Stimulated activated memory B cell treated with anti-CD40 and anti-IgM and Interleukin-4, amounts not matched to agents 10 μg/mL and 1 μg/mL and 100 μg/mL, for 72 hours (primary cell): Measurements from ENCODE around the gene LCE7A.

Experiments used
- ATAC-seq: fragments of 150-1000 bp; cut with Tn5 transposase; 2 replicates; pipeline ENCODE4 v1.10.0; 2021
- H3K27ac Mint-ChIP-seq: one replicate; pipeline ENCODE4 v1.8.0; 2022; ENCODE audit warnings: mild to moderate bottlenecking, mixed read lengths
- H3K27me3 Mint-ChIP-seq: one replicate; pipeline ENCODE4 v1.8.0; 2022; ENCODE audit warnings: mixed read lengths
- H3K36me3 Mint-ChIP-seq: one replicate; pipeline ENCODE4 v1.8.0; 2022; ENCODE audit warnings: mixed read lengths
- H3K4me1 Mint-ChIP-seq: one replicate; pipeline ENCODE4 v1.8.0; 2022; ENCODE audit warnings: mixed read lengths
- H3K4me3 Mint-ChIP-seq: one replicate; pipeline ENCODE4 v1.8.0; 2022; ENCODE audit warnings: mild to moderate bottlenecking, moderate library complexity, mixed read lengths
- H3K9me3 Mint-ChIP-seq: one replicate; pipeline ENCODE4 v1.8.0; 2022; ENCODE audit warnings: mixed read lengths

LCE7A gene, protein sequence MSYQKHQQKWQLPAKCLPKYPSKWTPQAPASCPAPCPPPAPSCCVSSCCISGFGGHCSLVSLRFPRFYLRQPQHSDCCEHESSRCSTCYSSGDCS

DNA sequence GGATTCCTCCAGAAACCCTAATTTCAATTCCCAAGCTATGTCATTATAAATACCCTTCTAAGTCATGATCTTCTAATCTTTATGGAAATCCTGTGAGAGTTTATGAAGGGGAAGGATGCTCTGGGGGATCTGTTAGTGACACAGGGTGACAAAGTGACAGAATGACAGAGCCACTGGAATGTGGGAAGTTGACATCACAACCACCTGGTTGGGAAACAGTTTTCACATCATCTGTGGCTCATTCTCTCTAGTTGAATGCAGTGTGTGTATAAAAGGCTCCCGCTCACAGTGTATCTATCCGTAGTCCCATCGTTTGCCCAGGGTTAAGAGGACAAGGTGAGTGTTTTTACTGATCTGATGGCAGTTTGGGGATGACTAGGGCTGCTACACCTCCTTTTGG is at the start of gene LCE7A:
Gene LCE7A (plus strand): TSS at position 301 of the 400 bp plus-strand sequence. CDS start 702 bp downstream, outside the sequence.
- Mint-ChIP-seq H3K27ac (no peak within 1 kb of the TSS), H3K9me3 (no peaks in the 10 kb centered on the region), H3K36me3 (no peaks in the 10 kb centered on the region), H3K27me3 (no peaks in the 10 kb centered on the region), H3K4me3 (no peak within 1 kb of the TSS), H3K4me1 (no peaks in the 10 kb centered on the region)
- ATAC-seq = no peak

DNA sequence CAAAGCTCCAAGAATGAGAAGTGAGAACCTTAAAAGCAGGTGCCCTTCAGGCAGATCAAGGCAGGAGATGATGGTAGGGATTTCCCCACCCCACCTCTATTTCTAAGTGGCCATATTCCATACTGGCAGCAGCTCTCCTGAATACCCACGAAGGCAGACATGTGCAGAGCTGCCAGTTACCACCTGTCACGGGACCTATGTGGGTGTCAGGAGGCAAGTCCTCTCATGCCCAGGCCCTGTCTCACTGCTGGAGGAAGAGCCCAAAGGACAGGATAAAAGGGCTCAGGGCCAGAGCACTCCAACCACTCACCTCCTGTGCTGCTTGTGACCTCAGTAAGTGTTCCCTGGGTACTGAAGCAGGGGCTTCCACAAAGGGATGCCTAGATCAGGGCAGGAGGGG is 48.7 kb upstream of the LCE7A start:
- Mint-ChIP-seq H3K27me3 (peaks cover 20% of the 10 kb centered on the region), H3K4me1 (no peaks in the 10 kb centered on the region), H3K27ac (no peak overlapping the region), H3K9me3 (no peaks in the 10 kb centered on the region), H3K4me3 (no peak overlapping the region), H3K36me3 (no peaks in the 10 kb centered on the region)
- ATAC-seq = peak; percentile 50

DNA sequence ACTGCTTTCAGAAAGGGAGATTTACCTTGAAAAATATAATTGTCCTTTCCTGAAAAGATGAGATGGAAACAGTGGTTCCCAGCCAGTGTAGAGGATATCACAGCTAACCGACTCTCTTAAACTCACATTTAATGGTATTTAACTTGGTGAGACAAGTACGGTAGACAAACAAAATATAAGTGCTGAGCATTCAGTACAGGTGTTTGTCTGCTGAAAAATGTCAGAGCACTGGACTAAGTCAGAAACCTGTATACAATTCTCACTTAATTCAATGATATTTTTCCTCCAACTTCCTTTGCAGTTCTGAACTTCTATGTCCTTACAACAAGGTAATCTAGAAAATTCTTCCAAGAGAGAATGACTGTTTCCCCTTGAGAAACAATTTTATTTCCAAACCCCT is 48.1 kb upstream of the LCE7A start, which contains the start of gene LCE1B:
Gene LCE1B (plus strand): TSS at position 301 of the 400 bp plus-strand sequence. CDS start 476 bp downstream, outside the sequence.
- H3K9me3 Mint-ChIP-seq = no peaks in the 10 kb centered on the region
- no peak for ATAC-seq
- H3K36me3 Mint-ChIP-seq = no peaks in the 10 kb centered on the region
- H3K4me1 Mint-ChIP-seq = no peaks in the 10 kb centered on the region
- no peak within 1 kb of the TSS for H3K27ac Mint-ChIP-seq
- H3K27me3 Mint-ChIP-seq = peaks cover 17% of the 10 kb centered on the region
- no peak within 1 kb of the TSS for H3K4me3 Mint-ChIP-seq

DNA sequence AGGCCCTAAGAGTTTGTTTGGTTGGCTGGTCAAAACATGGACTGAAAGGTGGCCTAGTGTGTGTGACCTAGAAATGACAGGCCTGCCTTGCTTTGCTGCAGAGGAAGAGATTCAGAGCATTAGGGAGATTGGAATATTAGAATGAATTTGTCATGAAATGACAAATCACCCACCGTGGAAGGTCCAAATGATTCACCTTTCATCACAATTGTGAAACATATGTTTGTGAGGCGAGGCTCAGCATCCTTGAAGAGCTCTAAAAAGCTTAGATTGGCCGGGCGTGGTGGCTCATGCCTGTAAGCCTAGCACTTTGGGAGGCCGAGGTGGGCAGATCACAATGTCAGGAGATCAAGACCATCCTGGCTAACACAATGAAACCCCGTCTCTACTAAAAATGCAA is 42.5 kb upstream of the LCE7A start:
- no peak overlapping the region for H3K4me3 Mint-ChIP-seq
- H3K9me3 Mint-ChIP-seq = no peaks in the 10 kb centered on the region
- H3K27ac Mint-ChIP-seq = no peak overlapping the region
- ATAC-seq = no peak
- peaks cover 11% of the 10 kb centered on the region for H3K27me3 Mint-ChIP-seq
- H3K4me1 Mint-ChIP-seq = peaks cover 6% of the 10 kb centered on the region
- H3K36me3 Mint-ChIP-seq = no peaks in the 10 kb centered on the region

DNA sequence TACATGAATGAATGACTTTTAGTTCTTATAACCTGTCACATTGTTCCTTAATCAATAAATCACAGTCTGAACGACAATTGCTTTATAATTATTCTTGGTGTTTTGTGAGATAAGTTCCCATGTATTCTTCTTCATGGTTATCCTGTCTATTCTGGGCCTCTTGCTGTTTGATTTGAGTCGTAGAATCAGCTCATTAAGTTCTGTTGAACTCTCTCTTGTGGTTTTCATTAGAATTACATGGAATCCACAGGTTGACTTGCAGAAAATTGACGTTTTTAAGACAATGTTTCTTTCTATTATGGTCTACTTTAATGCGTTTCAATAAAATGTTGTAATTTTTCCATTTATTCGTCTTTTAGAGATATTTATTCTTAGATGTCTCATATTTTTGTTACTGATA is 36.5 kb upstream of the LCE7A start:
- Mint-ChIP-seq H3K4me3 (no peak overlapping the region), H3K36me3 (no peaks in the 10 kb centered on the region), H3K27me3 (peaks cover 24% of the 10 kb centered on the region), H3K9me3 (no peaks in the 10 kb centered on the region), H3K27ac (no peak overlapping the region), H3K4me1 (peaks cover 6% of the 10 kb centered on the region)
- ATAC-seq = no peak

DNA sequence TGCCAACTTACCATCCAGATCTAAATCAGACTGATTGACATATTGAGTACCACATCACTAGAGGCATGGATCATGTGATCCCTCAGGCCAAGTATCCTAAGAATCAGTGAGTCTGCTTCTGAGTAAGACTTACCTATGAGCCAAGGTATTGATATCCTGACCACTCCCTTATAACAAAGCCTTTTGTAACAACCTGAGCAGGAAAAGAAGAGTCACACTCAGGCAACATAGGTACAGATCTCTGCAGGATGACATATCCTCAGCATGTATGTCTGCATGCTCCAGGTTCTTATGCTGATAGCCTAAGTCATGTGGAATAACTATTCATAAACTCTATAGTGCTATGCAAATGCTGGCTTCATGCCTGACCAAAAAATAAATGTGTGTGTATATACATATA is 34.8 kb upstream of the LCE7A start:
- Mint-ChIP-seq H3K36me3 (no peaks in the 10 kb centered on the region), H3K4me1 (peaks cover 6% of the 10 kb centered on the region), H3K4me3 (no peak overlapping the region), H3K27ac (no peak overlapping the region), H3K9me3 (peaks cover 2% of the 10 kb centered on the region), H3K27me3 (peaks cover 41% of the 10 kb centered on the region)
- ATAC-seq = no peak

DNA sequence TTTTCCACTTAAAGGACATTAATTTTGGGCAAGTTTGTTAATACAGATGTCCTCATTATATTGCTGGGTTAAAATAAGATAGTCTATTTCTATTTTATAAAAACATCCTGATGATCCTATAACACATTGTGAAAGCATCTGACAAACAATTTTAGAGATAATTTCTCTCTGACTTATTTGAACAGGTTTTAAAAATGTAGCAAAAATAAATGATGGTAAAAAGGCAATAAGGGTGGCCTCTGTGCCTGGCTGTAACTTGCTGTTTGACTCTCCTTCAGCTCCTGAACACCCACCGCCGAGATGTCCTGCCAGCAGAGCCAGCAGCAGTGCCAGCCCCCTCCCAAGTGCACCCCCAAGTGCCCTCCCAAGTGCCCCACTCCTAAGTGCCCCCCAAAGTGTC is 32.6 kb upstream of the LCE7A start, which contains the start of gene LCE1A:
Gene LCE1A (plus strand): TSS at position 301 of the 400 bp plus-strand sequence. CDS start 0 bp downstream, at position 301.
- ATAC-seq = no peak
- H3K36me3 Mint-ChIP-seq = no peaks in the 10 kb centered on the region
- H3K4me3 Mint-ChIP-seq = no peak within 1 kb of the TSS
- no peak within 1 kb of the TSS for H3K27ac Mint-ChIP-seq
- peaks cover 4% of the 10 kb centered on the region for H3K9me3 Mint-ChIP-seq
- H3K4me1 Mint-ChIP-seq = no peaks in the 10 kb centered on the region
- H3K27me3 Mint-ChIP-seq = peaks cover 54% of the 10 kb centered on the region

- H3K36me3 Mint-ChIP-seq = no peaks in the 10 kb centered on the region
- H3K27me3 Mint-ChIP-seq = peaks cover 12% of the 10 kb centered on the region
- H3K4me3 Mint-ChIP-seq = no peak overlapping the region
- no peak overlapping the region for H3K27ac Mint-ChIP-seq
- no peaks in the 10 kb centered on the region for H3K4me1 Mint-ChIP-seq
- ATAC-seq = no peak
- H3K9me3 Mint-ChIP-seq = no peaks in the 10 kb centered on the region
Measured at GRCh38 chr1:152836870-152837269, 22.9 kb upstream of the LCE7A start.

GRCh38 chr1:152842556-152842955 is 17.2 kb upstream of the LCE7A start, which contains the start of gene LCE6A:
Gene LCE6A, plus strand, starts transcription at chr1:152842856. Its CDS starts 665 bp downstream, at chr1:152843521.
- H3K27ac Mint-ChIP-seq = no peak within 1 kb of the TSS
- no peaks in the 10 kb centered on the region for H3K36me3 Mint-ChIP-seq
- H3K4me3 Mint-ChIP-seq = no peak within 1 kb of the TSS
- ATAC-seq = no peak
- peaks cover 29% of the 10 kb centered on the region for H3K27me3 Mint-ChIP-seq
- H3K9me3 Mint-ChIP-seq = no peaks in the 10 kb centered on the region
- no peaks in the 10 kb centered on the region for H3K4me1 Mint-ChIP-seq

DNA sequence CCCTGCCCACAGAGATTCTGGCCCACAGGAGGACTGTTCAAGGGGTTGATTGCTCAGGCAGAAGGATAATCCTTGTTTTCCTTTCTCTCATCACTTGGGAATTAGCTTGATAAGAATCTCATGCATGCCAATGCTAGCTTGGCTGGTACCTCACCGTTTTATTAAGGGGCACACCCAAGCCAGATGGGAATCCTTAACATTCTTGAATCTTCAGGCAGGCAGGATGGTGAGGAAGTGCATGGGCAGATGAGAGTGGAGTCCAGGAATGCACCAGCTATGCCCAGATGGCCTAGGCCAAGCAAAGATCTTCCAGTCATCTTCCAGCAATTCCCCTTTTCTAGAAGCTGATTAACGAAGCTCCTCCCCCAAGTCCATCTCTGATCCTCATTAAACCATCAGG is 4.1 kb upstream of the LCE7A start:
- Mint-ChIP-seq H3K27me3 (no peaks in the 10 kb centered on the region), H3K9me3 (no peaks in the 10 kb centered on the region), H3K27ac (no peak overlapping the region), H3K4me3 (no peak overlapping the region), H3K36me3 (no peaks in the 10 kb centered on the region), H3K4me1 (no peaks in the 10 kb centered on the region)
- ATAC-seq = no peak

GRCh38 chr1:152858062-152858461 is 1.7 kb upstream of the LCE7A start:
- Mint-ChIP-seq H3K27me3 (no peaks in the 10 kb centered on the region), H3K27ac (no peak overlapping the region), H3K36me3 (no peaks in the 10 kb centered on the region), H3K4me3 (no peak overlapping the region), H3K9me3 (no peaks in the 10 kb centered on the region), H3K4me1 (no peaks in the 10 kb centered on the region)
- ATAC-seq = no peak

GRCh38 chr1:152860129-152860528 is 333 bp downstream of the LCE7A start:
- no peak for ATAC-seq
- H3K36me3 Mint-ChIP-seq = no peaks in the 10 kb centered on the region
- no peaks in the 10 kb centered on the region for H3K27me3 Mint-ChIP-seq

DNA sequence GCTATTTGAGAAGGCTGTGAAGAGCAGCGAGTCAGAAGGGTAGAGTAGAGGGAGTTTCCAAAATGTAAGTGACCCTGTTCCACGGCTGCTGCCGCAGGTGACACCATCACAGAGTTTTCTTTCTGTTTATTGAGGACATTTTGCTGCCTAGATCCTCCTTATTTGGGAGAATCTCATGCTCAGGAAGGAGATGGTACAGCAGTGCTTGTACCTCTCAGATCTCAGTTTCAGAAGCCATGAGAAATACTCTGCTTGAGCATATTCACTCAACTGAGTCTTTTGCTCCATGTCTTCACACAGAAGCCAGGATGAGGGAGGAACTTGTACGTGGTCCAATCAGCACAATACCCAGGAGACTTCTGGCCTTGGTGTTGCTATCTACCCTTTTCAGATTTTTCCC is 1.6 kb downstream of the LCE7A start:
- no peaks in the 10 kb centered on the region for H3K4me1 Mint-ChIP-seq
- no peaks in the 10 kb centered on the region for H3K36me3 Mint-ChIP-seq
- no peak overlapping the region for H3K4me3 Mint-ChIP-seq
- no peak overlapping the region for H3K27ac Mint-ChIP-seq
- H3K27me3 Mint-ChIP-seq = no peaks in the 10 kb centered on the region
- H3K9me3 Mint-ChIP-seq = no peaks in the 10 kb centered on the region
- ATAC-seq = no peak

More at GRCh38 chr1:152860129-152860528, 333 bp downstream of the LCE7A start:
- no peaks in the 10 kb centered on the region for H3K9me3 Mint-ChIP-seq
- H3K4me3 Mint-ChIP-seq = no peak overlapping the region
- no peaks in the 10 kb centered on the region for H3K4me1 Mint-ChIP-seq
- H3K27ac Mint-ChIP-seq = no peak overlapping the region

GRCh38 chr1:152864443-152864842 is 4.6 kb downstream of the LCE7A start:
- no peak overlapping the region for H3K27ac Mint-ChIP-seq
- H3K9me3 Mint-ChIP-seq = no peaks in the 10 kb centered on the region
- no peak overlapping the region for H3K4me3 Mint-ChIP-seq
- ATAC-seq = no peak
- no peaks in the 10 kb centered on the region for H3K27me3 Mint-ChIP-seq
- no peaks in the 10 kb centered on the region for H3K36me3 Mint-ChIP-seq
- no peaks in the 10 kb centered on the region for H3K4me1 Mint-ChIP-seq

DNA sequence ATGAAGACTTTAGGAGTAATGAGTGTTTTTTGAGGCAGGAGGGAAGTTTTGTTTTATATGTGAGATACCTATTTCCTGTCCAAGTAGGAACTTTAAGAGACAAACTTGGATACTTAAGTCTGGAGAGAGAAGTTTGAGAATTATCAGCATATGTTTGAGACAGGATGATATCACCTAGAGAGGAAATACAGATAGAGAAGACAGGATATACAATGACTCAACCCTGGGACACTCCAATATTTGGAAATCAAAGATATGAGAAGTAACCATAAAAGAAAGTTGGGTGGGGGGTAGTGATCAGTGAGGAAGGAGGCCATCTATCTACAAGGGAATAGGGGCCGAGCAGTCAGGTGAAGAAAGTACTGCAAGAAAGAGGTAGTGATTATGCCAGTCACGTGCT is 6.5 kb downstream of the LCE7A start:
- H3K4me3 Mint-ChIP-seq = no peak overlapping the region
- no peak overlapping the region for H3K27ac Mint-ChIP-seq
- no peaks in the 10 kb centered on the region for H3K9me3 Mint-ChIP-seq
- peaks cover 3% of the 10 kb centered on the region for H3K27me3 Mint-ChIP-seq
- no peaks in the 10 kb centered on the region for H3K36me3 Mint-ChIP-seq
- peaks cover 4% of the 10 kb centered on the region for H3K4me1 Mint-ChIP-seq
- no peak for ATAC-seq

- H3K4me1 Mint-ChIP-seq = peaks cover 14% of the 10 kb centered on the region
- H3K27ac Mint-ChIP-seq = no peak overlapping the region
- no peak overlapping the region for H3K4me3 Mint-ChIP-seq
- no peaks in the 10 kb centered on the region for H3K36me3 Mint-ChIP-seq
- peak; percentile 76 for ATAC-seq
- no peaks in the 10 kb centered on the region for H3K9me3 Mint-ChIP-seq
- peaks cover 19% of the 10 kb centered on the region for H3K27me3 Mint-ChIP-seq
Measured at GRCh38 chr1:152869808-152870419, 10.1 kb downstream of the LCE7A start.
